GM13976 (cell line): ENCODE measurements around the gene ANKMY2.
"Not testable (repeated sequence)": the region's sequence is repeated elsewhere in the genome, so short reads cannot be mapped to it uniquely, and the experiment has no call there.

ENCODE experiments used
- DNase-seq: peaks from one replicate; pipeline ENCODE4 v3.0.0; 2012; ENCODE audit warnings: low spot score
- in situ Hi-C: fragments of 300-500 bp; cut with MboI; formaldehyde crosslinking; loops from one replicate; pipeline ENCODE4 v1.12.0; 2022; ENCODE audit warnings: low sequenced_read_pairs, mixed read lengths, inconsistent platforms; ENCODE audit not compliant: unreplicated experiment
- TF ChIP-seq, protein P1 (sequence below): IDR thresholded peaks from 2 replicates; pipeline ENCODE4 v1.5.1; 2012; ENCODE audit warnings: borderline replicate concordance, mild to moderate bottlenecking; ENCODE audit not compliant: insufficient read depth; ENCODE audit errors: extremely low read depth, missing control alignments, control extremely low read depth

Gene ANKMY2

DNA sequence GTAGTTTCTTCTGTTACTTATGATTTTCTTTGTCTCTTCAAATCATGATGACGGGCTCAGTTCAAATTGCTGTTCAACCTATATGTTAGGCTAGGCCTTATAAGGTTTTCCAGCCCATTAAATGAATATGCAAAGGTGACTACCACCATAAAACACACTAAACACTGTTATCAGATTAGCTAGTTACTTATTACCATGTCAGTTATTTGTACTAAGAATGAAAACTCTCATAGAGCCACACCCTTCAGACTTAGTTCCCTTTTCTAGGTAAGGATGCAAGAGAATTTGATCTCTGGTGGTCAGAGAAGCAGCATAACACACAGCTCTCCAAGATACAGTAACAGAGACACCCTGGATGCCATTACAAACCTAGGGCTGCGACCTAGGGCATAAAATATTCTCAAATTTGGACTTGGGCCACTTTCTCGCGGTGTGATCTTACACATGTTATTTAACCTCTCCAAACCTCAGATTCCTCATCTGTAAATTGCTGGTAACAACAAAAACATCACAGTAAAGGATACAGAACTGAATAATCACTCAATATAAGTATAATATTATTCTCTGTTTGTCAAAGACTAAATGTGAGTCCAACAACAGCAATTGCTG, 35.6 kb downstream of the ANKMY2 start:
- TF ChIP-seq, protein P1, sequence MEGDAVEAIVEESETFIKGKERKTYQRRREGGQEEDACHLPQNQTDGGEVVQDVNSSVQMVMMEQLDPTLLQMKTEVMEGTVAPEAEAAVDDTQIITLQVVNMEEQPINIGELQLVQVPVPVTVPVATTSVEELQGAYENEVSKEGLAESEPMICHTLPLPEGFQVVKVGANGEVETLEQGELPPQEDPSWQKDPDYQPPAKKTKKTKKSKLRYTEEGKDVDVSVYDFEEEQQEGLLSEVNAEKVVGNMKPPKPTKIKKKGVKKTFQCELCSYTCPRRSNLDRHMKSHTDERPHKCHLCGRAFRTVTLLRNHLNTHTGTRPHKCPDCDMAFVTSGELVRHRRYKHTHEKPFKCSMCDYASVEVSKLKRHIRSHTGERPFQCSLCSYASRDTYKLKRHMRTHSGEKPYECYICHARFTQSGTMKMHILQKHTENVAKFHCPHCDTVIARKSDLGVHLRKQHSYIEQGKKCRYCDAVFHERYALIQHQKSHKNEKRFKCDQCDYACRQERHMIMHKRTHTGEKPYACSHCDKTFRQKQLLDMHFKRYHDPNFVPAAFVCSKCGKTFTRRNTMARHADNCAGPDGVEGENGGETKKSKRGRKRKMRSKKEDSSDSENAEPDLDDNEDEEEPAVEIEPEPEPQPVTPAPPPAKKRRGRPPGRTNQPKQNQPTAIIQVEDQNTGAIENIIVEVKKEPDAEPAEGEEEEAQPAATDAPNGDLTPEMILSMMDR: no peak
- in situ Hi-C loops: no loop called here
- DNase-seq: no peak

DNA sequence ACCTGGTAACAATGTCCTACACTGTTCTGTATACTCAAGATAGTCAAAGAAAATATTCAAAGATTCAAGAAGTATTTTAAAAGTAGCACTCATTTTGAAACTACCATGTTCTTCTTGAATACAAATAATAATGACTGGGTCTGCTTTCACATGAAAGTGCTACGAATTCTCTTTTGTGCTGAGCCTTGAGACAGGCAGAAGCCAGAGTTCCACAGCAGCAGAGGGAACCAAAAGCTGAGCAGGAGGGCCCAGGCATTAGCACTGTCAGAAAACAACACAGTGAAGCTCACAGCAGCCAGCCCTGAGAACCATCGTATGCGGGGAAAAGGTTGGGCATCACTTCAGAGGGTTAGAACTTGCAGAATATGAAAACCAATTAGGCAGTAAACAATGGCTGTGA, 38.9 kb downstream of the ANKMY2 start:
- TF ChIP-seq, protein P1: no peak
- in situ Hi-C loops: no loop called here
- no peak for DNase-seq

GRCh38 chr7:16604054-16604453, 41.5 kb downstream of the ANKMY2 start:
- in situ Hi-C loops: no loop called here
- DNase-seq: no peak
- TF ChIP-seq, protein P1: no peak

- TF ChIP-seq, protein P1: no peak
- in situ Hi-C loops: no loop called here
- DNase-seq: no peak
Measured at GRCh38 chr7:16603633-16604032, 41.9 kb downstream of the ANKMY2 start.

GRCh38 chr7:16599860-16600259, 45.7 kb downstream of the ANKMY2 start:
- TF ChIP-seq, protein P1: no peak
- DNase-seq: no peak
- in situ Hi-C loops: no loop called here

- no peak for DNase-seq
- in situ Hi-C loops: no loop called here
- TF ChIP-seq, protein P1: no peak
Measured at GRCh38 chr7:16598015-16598414, 47.5 kb downstream of the ANKMY2 start.

- in situ Hi-C loops, DNase-seq: not testable (repeated sequence)
Measured at GRCh38 chr7:16595596-16595995, 50.0 kb downstream of the ANKMY2 start.
